ENCODE measurements around the gene SPDYE6.

- TF ChIP-seq CTCF (IDR thresholded peaks at IDR 0.05) (no peak), POLR2A (IDR thresholded peaks at IDR 0.05) (no peak), POLR2AphosphoS5 (IDR thresholded peaks at IDR 0.05) (no peak)
Measured at GRCh38 chr7:102296179-102296438, 60.1 kb downstream of the SPDYE6 start.

All from breast epithelium (tissue), 3 donors.